Effector memory CD8-positive, alpha-beta T cell (primary cell): ENCODE data around the gene BRD4.
"Not testable (repeated sequence)": the region's sequence is repeated elsewhere in the genome, so short reads cannot be mapped to it uniquely, and the experiment has no call there.

Experiments
- ATAC-seq: fragments of 150-1000 bp; cut with Tn5 transposase; replicated peaks from 2 replicates; pipeline ENCODE4 v1.10.0; 2021; ENCODE audit warnings: mild to moderate bottlenecking, moderate library complexity
- DNase-seq, 3 experiments: peaks; one replicate each; pipeline ENCODE4 v3.0.0; 2021
- H3K27ac Mint-ChIP-seq, 2 donors: one replicate each; pipeline ENCODE4 v1.8.0; 2022; ENCODE audit warnings: mild to moderate bottlenecking in 2 of 2, mixed read lengths in 2 of 2, moderate library complexity in 2 of 2
- H3K27me3 Mint-ChIP-seq, 2 donors: one replicate each; pipeline ENCODE4 v1.8.0; 2022; ENCODE audit warnings: mixed read lengths in 2 of 2
- H3K36me3 Mint-ChIP-seq: one replicate; pipeline ENCODE4 v1.8.0; 2022; ENCODE audit warnings: mild to moderate bottlenecking, moderate library complexity, mixed read lengths; ENCODE audit not compliant: insufficient read depth
- H3K4me1 Mint-ChIP-seq, 2 donors: one replicate each; pipeline ENCODE4 v1.8.0; 2022; ENCODE audit warnings: low read depth in 2 of 2, mixed read lengths in 2 of 2
- H3K4me3 Mint-ChIP-seq, 2 donors: one replicate each; pipeline ENCODE4 v1.8.0; 2022; ENCODE audit warnings: mild to moderate bottlenecking in 2 of 2, mixed read lengths in 2 of 2, moderate library complexity in 2 of 2
- H3K9me3 Mint-ChIP-seq, 2 donors: one replicate each; pipeline ENCODE4 v1.8.0; 2022; ENCODE audit warnings: mixed read lengths in 2 of 2

Gene BRD4

GRCh38 chr19:15341328-15341727 is 9.0 kb upstream of the BRD4 start:
- H3K4me3 Mint-ChIP-seq, H3K27ac Mint-ChIP-seq, DNase-seq, H3K27me3 Mint-ChIP-seq, H3K9me3 Mint-ChIP-seq, ATAC-seq, H3K4me1 Mint-ChIP-seq, H3K36me3 Mint-ChIP-seq: not testable (repeated sequence)

DNA sequence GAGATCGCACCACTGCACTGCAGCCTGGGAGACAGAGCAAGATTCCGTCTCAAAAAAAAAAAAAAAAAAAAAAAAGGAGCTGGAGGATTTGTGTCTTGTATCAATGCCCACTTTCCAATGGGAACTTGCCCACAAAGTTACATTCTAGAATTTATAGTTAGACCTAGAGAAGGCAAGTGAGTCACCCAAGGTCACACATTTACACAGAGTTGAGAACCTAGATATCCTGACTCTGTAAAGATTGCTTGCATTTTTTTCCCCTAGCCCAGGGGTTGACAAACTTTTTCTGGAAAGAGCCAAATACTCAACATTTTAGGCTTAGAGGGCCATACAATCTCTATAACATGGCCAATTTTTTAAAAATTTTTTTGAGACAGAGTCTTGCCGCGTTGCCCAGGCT is 7.7 kb upstream of the BRD4 start:
- Mint-ChIP-seq H3K27ac (no peak overlapping the region), H3K9me3 (no peaks in the 10 kb centered on the region), H3K4me3 (no peak overlapping the region), H3K36me3 (peaks cover 5% of the 10 kb centered on the region), H3K4me1 (no peaks in the 10 kb centered on the region), H3K27me3 (no peaks in the 10 kb centered on the region)
- DNase-seq (no peak), ATAC-seq (no peak)

- DNase-seq = no peak
- no peak overlapping the region for H3K4me3 Mint-ChIP-seq
These were observed 4.9 kb upstream of the BRD4 start for GRCh38 chr19:15337202-15337601.

GRCh38 chr19:15335992-15336391 is 3.7 kb upstream of the BRD4 start:
- not testable (repeated sequence) for H3K27me3 Mint-ChIP-seq, H3K4me3 Mint-ChIP-seq, DNase-seq, H3K9me3 Mint-ChIP-seq, H3K4me1 Mint-ChIP-seq, H3K27ac Mint-ChIP-seq, ATAC-seq
- H3K36me3 Mint-ChIP-seq = peaks cover 24% of the 10 kb centered on the region

More at GRCh38 chr19:15337202-15337601, 4.9 kb upstream of the BRD4 start:
- H3K9me3 Mint-ChIP-seq = no peaks in the 10 kb centered on the region
- no peak for ATAC-seq
- H3K36me3 Mint-ChIP-seq = peaks cover 19% of the 10 kb centered on the region
- no peak overlapping the region for H3K27ac Mint-ChIP-seq
- H3K27me3 Mint-ChIP-seq = no peaks in the 10 kb centered on the region
- H3K4me1 Mint-ChIP-seq = peaks cover 3 to 6% of the 10 kb centered on the region in 2 donors

- peak overlapping the region; percentile 88 to 94 for H3K4me3 Mint-ChIP-seq
- H3K27ac Mint-ChIP-seq = peak overlapping the region; percentile 95 to 96
- no peaks in the 10 kb centered on the region for H3K27me3 Mint-ChIP-seq
- H3K36me3 Mint-ChIP-seq = peaks cover 43% of the 10 kb centered on the region
- peaks cover 34 to 47% of the 10 kb centered on the region in 2 donors for H3K4me1 Mint-ChIP-seq
- ATAC-seq (peak; percentile 63), DNase-seq (peak; percentile 47 to 56 (median 55))
- no peaks in the 10 kb centered on the region for H3K9me3 Mint-ChIP-seq
These were observed 674 bp downstream of the BRD4 start for GRCh38 chr19:15331419-15332310.

DNA sequence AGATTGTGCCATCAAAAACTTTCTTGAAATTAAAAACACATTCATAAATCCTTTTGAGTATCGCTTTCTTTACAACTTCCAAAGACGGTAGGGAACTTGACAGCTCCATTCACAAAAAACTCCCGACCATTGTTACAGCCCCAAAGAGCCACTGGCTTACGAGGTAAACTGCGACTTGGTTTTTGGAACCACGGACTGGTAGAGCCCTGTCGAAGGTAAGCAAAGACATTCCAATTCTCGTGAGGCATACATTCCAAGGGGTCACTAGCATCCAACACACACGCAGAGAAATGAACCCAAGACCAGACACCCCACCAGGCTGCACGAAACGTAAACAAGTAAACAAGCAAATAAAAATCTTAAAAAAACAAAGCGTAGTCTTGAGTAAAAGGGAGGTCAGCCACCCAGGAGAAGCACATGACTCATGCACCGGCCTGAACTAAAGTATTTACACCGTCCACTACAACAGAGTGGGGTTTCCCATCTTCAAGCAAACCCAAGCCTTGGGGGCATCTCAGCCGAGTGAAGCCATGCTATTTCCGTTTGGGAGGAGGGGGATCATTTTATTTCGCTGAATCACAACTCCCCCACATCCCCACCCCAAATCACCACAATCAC is 1.4 kb downstream of the BRD4 start:
- Mint-ChIP-seq H3K4me3 (peak overlapping the region; percentile 88 to 94), H3K27ac (peak overlapping the region; percentile 95 to 96), H3K36me3 (peaks cover 46% of the 10 kb centered on the region), H3K9me3 (no peaks in the 10 kb centered on the region), H3K27me3 (no peaks in the 10 kb centered on the region), H3K4me1 (peaks cover 37 to 50% of the 10 kb centered on the region in 2 donors)
- DNase-seq (no peak), ATAC-seq (peak; percentile 14)

DNA sequence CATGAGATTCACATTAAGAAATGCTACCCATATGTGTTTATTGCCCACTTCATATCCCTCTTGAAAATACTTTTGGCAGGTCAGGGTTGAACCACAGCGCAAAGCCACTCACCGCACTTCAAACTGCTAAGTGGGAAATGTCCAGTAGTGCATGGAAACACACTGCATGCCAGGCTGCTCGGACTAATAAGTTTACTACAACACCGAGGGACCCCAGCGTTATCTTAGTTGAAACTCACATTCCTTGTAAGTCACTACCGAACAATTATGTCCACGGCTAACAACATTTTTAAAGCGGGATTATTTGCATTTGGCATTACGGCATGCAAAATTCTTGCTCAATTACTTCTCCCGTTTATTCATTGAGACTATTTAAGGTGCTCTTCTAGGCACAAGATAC is 4.0 kb downstream of the BRD4 start:
- no peaks in the 10 kb centered on the region for H3K27me3 Mint-ChIP-seq
- no peak for DNase-seq

GRCh38 chr19:15324791-15325519 is 7.4 kb downstream of the BRD4 start:
- Mint-ChIP-seq H3K27ac (peak overlapping the region; percentile 66 to 88), H3K4me1 (peaks cover 74 to 81% of the 10 kb centered on the region in 2 donors), H3K27me3 (no peaks in the 10 kb centered on the region), H3K4me3 (peak overlapping the region; percentile 65 to 74), H3K9me3 (no peaks in the 10 kb centered on the region), H3K36me3 (peaks cover 25% of the 10 kb centered on the region)
- ATAC-seq (peak; percentile 54), DNase-seq (no peak)

More for the DNA sequence above, 4.0 kb downstream of the BRD4 start:
- Mint-ChIP-seq H3K36me3 (peaks cover 42% of the 10 kb centered on the region), H3K4me3 (peak overlapping the region in 1 of 2 donors; percentile 94), H3K9me3 (no peaks in the 10 kb centered on the region), H3K27ac (no peak overlapping the region), H3K4me1 (peaks cover 61 to 74% of the 10 kb centered on the region in 2 donors)
- no peak for ATAC-seq

GRCh38 chr19:15323496-15324235 is 8.7 kb downstream of the BRD4 start:
- H3K27ac Mint-ChIP-seq = peak overlapping the region; percentile 66 to 88
- no peaks in the 10 kb centered on the region for H3K27me3 Mint-ChIP-seq
- H3K4me1 Mint-ChIP-seq = peaks cover 75% of the 10 kb centered on the region in 2 donors
- peak; percentile 51 for ATAC-seq
- no peaks in the 10 kb centered on the region for H3K9me3 Mint-ChIP-seq
- DNase-seq = no peak
- H3K4me3 Mint-ChIP-seq = peak overlapping the region; percentile 65 to 74
- peaks cover 25% of the 10 kb centered on the region for H3K36me3 Mint-ChIP-seq

DNA sequence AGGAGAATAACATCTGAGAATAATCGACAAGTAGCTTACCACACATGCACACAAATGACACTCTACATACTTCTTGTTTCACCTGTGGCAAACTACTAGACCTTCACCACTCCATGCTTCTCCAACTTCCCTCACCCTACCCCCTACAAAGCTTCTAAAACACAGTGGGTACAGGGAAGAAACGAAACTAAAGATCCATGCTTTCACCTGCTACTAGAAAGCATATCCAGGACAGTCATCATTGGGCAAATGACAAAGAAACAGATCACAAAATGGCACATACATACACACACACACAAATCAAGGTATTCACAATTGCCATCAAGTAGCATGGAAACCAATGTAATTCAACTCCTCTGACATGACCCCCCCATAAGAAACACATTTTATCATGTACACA is 10.6 kb downstream of the BRD4 start:
- H3K4me1 Mint-ChIP-seq = peaks cover 79 to 80% of the 10 kb centered on the region in 2 donors
- H3K27ac Mint-ChIP-seq = peak overlapping the region; percentile 61
- no peak for ATAC-seq
- peak overlapping the region; percentile 61 to 62 for H3K4me3 Mint-ChIP-seq
- no peaks in the 10 kb centered on the region for H3K9me3 Mint-ChIP-seq
- no peak for DNase-seq
- no peaks in the 10 kb centered on the region for H3K27me3 Mint-ChIP-seq
- peaks cover 28% of the 10 kb centered on the region for H3K36me3 Mint-ChIP-seq

DNA sequence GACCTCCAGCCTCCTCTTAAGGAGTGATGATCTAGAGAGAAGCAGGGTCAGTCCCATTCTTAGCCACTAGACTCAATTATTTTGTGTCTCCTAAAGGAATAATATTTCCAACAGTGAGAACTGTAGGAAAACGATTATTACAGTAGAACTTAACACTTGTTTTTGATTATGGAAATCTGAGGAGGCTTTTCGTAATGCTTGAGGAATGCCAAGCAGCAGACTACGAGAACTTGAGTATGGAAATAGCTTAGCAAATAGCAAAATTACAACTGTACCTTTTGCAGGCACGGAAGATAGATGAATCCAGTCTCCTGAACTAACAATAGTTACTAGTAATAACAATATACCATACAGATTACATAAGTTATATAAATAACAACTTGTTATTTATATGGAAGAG is 12.2 kb downstream of the BRD4 start:
- Mint-ChIP-seq H3K4me3 (peak overlapping the region in 1 of 2 donors; percentile 61), H3K27ac (peak overlapping the region; percentile 61 to 70)
- no peak for DNase-seq

DNA sequence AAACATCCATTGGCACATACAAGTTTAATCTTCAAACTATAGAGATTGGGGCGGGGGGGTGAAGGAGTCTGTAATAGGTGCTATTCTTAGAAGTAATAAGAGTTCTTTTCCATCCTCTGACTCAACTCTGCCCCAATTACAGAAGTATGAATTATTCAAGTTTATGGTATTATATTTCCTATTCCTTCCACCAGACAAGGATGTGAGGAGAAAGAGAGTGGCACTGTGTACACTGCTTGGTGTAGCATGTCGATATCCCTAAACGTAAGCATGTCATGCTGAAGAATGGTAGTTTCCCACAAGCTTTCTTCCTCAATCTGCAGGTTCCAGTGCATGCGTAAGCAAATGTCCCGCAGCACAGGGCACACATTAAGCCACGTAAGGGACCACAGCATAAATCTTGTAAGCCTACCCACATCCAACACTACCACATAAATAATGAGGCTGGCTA is 14.1 kb downstream of the BRD4 start:
- H3K4me1 Mint-ChIP-seq = peaks cover 76 to 80% of the 10 kb centered on the region in 2 donors
- H3K4me3 Mint-ChIP-seq = peak overlapping the region; percentile 67
- no peak for DNase-seq
- ATAC-seq = peak; percentile 61
- H3K36me3 Mint-ChIP-seq = peaks cover 39% of the 10 kb centered on the region
- H3K27me3 Mint-ChIP-seq = no peaks in the 10 kb centered on the region
- no peaks in the 10 kb centered on the region for H3K9me3 Mint-ChIP-seq
- H3K27ac Mint-ChIP-seq = peak overlapping the region; percentile 92 to 93

More for the DNA sequence above, 12.2 kb downstream of the BRD4 start:
- no peak for ATAC-seq
- no peaks in the 10 kb centered on the region for H3K27me3 Mint-ChIP-seq
- H3K9me3 Mint-ChIP-seq = no peaks in the 10 kb centered on the region
- peaks cover 80 to 83% of the 10 kb centered on the region in 2 donors for H3K4me1 Mint-ChIP-seq
- peaks cover 36% of the 10 kb centered on the region for H3K36me3 Mint-ChIP-seq
